SK-N-MC (cell line): ENCODE results near the gene PTH2R.

Experiments
- EZH2 ChIP-seq: fragments of 200-600 bp; sonication (generic); IDR thresholded peaks from one replicate; pipeline ENCODE4 v1.6.1; 2017; ENCODE audit warnings: antibody characterized with exemption
- FOXP2 ChIP-seq: optimal IDR thresholded peaks from 2 replicates; pipeline ENCODE3; 2011; ENCODE audit warnings: mild to moderate bottlenecking, moderate library complexity; ENCODE audit not compliant: insufficient read depth; ENCODE audit errors: extremely low read length, control extremely low read depth
- POLR2AphosphoS5 ChIP-seq: IDR thresholded peaks from 2 replicates; pipeline ENCODE4 v1.6.1; 2012; ENCODE audit warnings: mild to moderate bottlenecking, low read depth, low read length, borderline replicate concordance

DNA sequence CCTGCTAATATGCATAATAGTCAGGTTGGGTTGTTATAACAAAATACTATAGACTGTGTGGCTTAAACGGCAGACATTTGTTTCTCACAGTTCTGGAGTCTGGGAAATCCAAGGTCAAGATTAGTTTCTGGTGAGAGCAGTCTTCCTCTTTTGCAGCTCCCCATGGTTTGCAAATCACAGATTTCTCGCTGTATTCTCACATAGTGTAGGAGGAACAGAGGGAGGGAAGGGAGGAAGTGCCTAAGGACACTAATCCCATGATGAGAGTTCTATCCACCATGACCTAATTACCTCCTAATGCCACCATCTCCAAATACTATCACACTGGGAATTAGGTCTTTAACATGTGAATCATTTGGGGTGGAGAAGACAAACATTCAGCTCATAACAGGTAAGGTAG is 20.1 kb upstream of the PTH2R start:
- TF ChIP-seq POLR2AphosphoS5 (no peak), EZH2 (no peak), FOXP2 (no peak)
